ENCODE data around the gene LRRC63. TPM values are rescaled to one million over a fixed set of nuclear protein-coding genes. Genes with fewer than 3 reads are reported as not detected.

The LRRC63 gene
- total RNA-seq, 1 donor from 2014 or later, result not detected

DNA sequence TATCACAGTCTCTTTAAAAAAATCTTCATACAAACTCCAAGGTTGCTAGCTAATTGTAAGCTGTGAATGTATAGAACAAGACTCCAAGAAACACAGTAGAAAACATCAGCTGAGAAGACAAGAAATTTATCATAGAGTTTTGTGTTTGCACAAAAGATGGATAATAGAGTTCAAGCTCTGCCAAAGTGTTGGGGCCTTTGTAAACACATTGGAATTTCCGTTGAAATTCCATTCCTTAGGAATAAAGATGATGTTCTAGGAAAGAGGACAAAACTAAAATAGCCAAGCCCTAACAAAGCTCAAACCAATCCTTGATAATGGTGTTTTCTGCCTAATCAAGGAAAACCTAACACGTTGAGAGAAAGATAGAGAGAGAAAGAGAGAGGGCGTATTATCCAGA, 20.6 kb downstream of the LRRC63 start:
- H3K36me3 Mint-ChIP-seq (ENCODE audit: low read depth, unreplicated experiment), result peaks cover 3% of the 10 kb centered on the region
- H3K9me3 Mint-ChIP-seq (ENCODE audit: unreplicated experiment), result no peaks in the 10 kb centered on the region
- no peak overlapping the region for H3K27ac Mint-ChIP-seq (ENCODE audit: unreplicated experiment)
- DNase-seq (ENCODE audit: low spot score), result no peak
- no peak overlapping the region for H3K4me3 Mint-ChIP-seq (ENCODE audit: unreplicated experiment)
- H3K4me1 Mint-ChIP-seq (ENCODE audit: unreplicated experiment), result no peaks in the 10 kb centered on the region
- TF ChIP-seq, protein P1, sequence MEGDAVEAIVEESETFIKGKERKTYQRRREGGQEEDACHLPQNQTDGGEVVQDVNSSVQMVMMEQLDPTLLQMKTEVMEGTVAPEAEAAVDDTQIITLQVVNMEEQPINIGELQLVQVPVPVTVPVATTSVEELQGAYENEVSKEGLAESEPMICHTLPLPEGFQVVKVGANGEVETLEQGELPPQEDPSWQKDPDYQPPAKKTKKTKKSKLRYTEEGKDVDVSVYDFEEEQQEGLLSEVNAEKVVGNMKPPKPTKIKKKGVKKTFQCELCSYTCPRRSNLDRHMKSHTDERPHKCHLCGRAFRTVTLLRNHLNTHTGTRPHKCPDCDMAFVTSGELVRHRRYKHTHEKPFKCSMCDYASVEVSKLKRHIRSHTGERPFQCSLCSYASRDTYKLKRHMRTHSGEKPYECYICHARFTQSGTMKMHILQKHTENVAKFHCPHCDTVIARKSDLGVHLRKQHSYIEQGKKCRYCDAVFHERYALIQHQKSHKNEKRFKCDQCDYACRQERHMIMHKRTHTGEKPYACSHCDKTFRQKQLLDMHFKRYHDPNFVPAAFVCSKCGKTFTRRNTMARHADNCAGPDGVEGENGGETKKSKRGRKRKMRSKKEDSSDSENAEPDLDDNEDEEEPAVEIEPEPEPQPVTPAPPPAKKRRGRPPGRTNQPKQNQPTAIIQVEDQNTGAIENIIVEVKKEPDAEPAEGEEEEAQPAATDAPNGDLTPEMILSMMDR (IDR thresholded peaks at IDR 0.05; ENCODE audit: unreplicated experiment), result no peak
- peaks cover 3% of the 10 kb centered on the region for H3K27me3 Mint-ChIP-seq (ENCODE audit: unreplicated experiment)

DNA sequence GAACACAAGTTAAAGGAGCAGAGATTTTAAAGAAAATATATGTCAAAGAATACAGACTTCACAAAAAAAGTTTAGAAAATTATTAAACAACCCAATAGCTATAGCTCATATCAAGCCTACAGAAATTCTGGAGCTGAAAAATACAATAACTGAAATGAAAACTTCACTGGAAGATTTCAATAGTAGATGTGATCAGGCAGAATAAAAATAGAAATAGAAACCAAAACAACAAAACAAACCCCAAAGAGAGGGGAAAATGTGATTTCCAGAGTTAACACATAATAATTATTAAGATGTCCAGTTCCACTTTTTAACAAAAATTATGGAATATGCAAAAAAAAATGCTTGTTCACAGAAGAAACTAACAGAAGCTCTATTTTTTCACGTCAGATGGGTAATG, 23.6 kb downstream of the LRRC63 start:
- TF ChIP-seq, protein P1 (IDR thresholded peaks at IDR 0.05; ENCODE audit: unreplicated experiment), result no peak
- H3K27me3 Mint-ChIP-seq (ENCODE audit: unreplicated experiment), result no peaks in the 10 kb centered on the region
- no peaks in the 10 kb centered on the region for H3K36me3 Mint-ChIP-seq (ENCODE audit: low read depth, unreplicated experiment)
- no peak overlapping the region for H3K27ac Mint-ChIP-seq (ENCODE audit: unreplicated experiment)
- DNase-seq (ENCODE audit: low spot score), result no peak
- H3K4me3 Mint-ChIP-seq (ENCODE audit: unreplicated experiment), result no peak overlapping the region
- H3K4me1 Mint-ChIP-seq (ENCODE audit: unreplicated experiment), result no peaks in the 10 kb centered on the region
- H3K9me3 Mint-ChIP-seq (ENCODE audit: unreplicated experiment), result no peaks in the 10 kb centered on the region

DNA sequence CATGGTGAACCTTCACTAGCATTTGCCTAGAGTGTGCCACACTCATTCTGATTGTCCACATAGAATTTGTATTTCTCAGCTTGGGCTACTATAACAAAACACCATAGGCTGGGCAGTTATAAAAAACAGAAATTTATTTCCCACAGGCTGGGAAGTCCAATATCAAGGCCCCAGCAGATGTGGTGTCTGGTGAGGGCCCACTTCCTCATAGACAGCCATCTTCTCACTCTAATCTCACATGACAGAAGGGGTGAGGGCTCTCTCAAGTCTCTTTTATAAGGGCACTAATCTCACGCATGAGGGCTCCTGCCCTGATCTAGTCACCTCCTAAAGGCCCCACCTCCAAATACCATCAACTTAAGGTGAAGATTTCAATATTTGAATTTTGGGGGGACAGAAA, 53.6 kb downstream of the LRRC63 start:
- no peaks in the 10 kb centered on the region for H3K36me3 Mint-ChIP-seq (ENCODE audit: low read depth, unreplicated experiment)
- H3K9me3 Mint-ChIP-seq (ENCODE audit: unreplicated experiment), result no peaks in the 10 kb centered on the region
- no peak overlapping the region for H3K27ac Mint-ChIP-seq (ENCODE audit: unreplicated experiment)

DNA sequence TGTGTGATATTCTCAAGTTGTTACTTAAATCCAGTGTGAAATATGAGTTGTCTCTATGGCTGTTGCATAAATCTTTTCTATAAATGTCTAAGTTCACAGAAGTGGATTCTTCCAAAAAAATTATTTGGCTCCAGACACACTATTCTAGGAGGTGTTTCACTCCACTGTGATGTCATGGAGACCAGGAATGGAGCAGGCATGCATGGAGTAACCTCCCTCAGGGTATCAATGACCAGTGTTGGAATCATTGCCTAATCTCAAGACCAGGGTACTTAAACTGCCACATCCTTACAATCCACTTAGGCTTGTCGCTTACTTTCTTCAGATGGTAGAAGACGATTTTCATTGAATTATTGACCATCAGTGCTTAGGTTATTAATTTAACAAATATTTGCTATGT, 55.4 kb downstream of the LRRC63 start:
- Mint-ChIP-seq H3K27ac (ENCODE audit: unreplicated experiment) (no peak overlapping the region), H3K4me1 (ENCODE audit: unreplicated experiment) (no peaks in the 10 kb centered on the region), H3K36me3 (ENCODE audit: low read depth, unreplicated experiment) (no peaks in the 10 kb centered on the region), H3K27me3 (ENCODE audit: unreplicated experiment) (no peaks in the 10 kb centered on the region), H3K9me3 (ENCODE audit: unreplicated experiment) (no peaks in the 10 kb centered on the region), H3K4me3 (ENCODE audit: unreplicated experiment) (no peak overlapping the region)
- TF ChIP-seq, protein P1 (IDR thresholded peaks at IDR 0.05; ENCODE audit: unreplicated experiment), result no peak
- DNase-seq (ENCODE audit: low spot score), result no peak

More for the DNA sequence above, 53.6 kb downstream of the LRRC63 start:
- TF ChIP-seq, protein P1 (IDR thresholded peaks at IDR 0.05; ENCODE audit: unreplicated experiment), result no peak
- DNase-seq (ENCODE audit: low spot score), result no peak
- Mint-ChIP-seq H3K4me1 (ENCODE audit: unreplicated experiment) (no peaks in the 10 kb centered on the region), H3K27me3 (ENCODE audit: unreplicated experiment) (no peaks in the 10 kb centered on the region), H3K4me3 (ENCODE audit: unreplicated experiment) (no peak overlapping the region)

DNA sequence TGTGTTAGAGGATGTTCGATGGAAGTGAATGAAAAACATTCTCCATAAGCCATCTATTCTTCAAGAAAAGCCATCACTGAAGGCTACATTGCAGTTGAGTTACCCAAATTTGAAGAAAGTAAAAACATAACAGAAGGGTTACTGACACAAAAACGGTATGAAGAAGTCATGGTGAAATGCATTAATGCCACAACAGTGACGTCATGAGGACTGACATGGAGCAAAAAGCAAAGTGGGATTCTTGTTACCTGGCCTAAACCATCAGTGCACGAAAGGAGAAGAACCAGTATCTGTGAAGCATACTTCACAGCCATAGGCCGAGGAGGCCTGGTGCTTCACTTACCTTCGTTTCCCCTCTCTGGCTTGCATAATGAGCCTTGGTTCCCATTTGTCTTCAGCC, 58.7 kb downstream of the LRRC63 start:
- TF ChIP-seq, protein P1 (IDR thresholded peaks at IDR 0.05; ENCODE audit: unreplicated experiment), result no peak
- Mint-ChIP-seq H3K36me3 (ENCODE audit: low read depth, unreplicated experiment) (no peaks in the 10 kb centered on the region), H3K4me1 (ENCODE audit: unreplicated experiment) (no peaks in the 10 kb centered on the region), H3K9me3 (ENCODE audit: unreplicated experiment) (no peaks in the 10 kb centered on the region), H3K27ac (ENCODE audit: unreplicated experiment) (no peak overlapping the region), H3K27me3 (ENCODE audit: unreplicated experiment) (no peaks in the 10 kb centered on the region), H3K4me3 (ENCODE audit: unreplicated experiment) (no peak overlapping the region)
- DNase-seq (ENCODE audit: low spot score), result no peak
